NB4 (cell line): ENCODE data around the gene FGF14.

Experiments used
- CTCF ChIP-seq: IDR thresholded peaks from one replicate; pipeline ENCODE4 v1.5.1; 2012; ENCODE audit warnings: low read depth, low read length
- MAX ChIP-seq: IDR thresholded peaks from 2 replicates; pipeline ENCODE4 v1.6.1; 2011; ENCODE audit warnings: low read depth, low read length
- MYC ChIP-seq: IDR thresholded peaks from 2 replicates; pipeline ENCODE4 v1.6.1; 2011; ENCODE audit warnings: low read depth, low read length
- POLR2A ChIP-seq: IDR thresholded peaks from 2 replicates; pipeline ENCODE4 v1.6.1; 2011; ENCODE audit warnings: mild to moderate bottlenecking; ENCODE audit not compliant: insufficient read length; ENCODE audit errors: extremely low read depth

GRCh38 chr13:102401766-102402165 lies at the start of gene FGF14:
- TF ChIP-seq CTCF = no peak
- TF ChIP-seq POLR2A = no peak
- no peak for TF ChIP-seq MAX
- no peak for TF ChIP-seq MYC
